WTC11 (cell line): ENCODE measurements around the gene MIB2. TPM values are rescaled to one million over a fixed set of nuclear protein-coding genes. Genes with fewer than 3 reads are reported as not detected.

Experiments used
- ATAC-seq: fragments of 200-7000 bp; cut with Tn5 transposase; 2 replicates; pipeline ENCODE4 v1.10.0; 2021; ENCODE audit warnings: mild to moderate bottlenecking, moderate library complexity
- CTCF ChIA-PET: fragments of 300-600 bp; sonication (Branson Sonifier 250); formaldehyde crosslinking; loops from one replicate; lab custom pipeline; 2021; ENCODE audit warnings: antibody characterized with exemption; lab: Charles Lee
- POLR2A ChIA-PET: fragments of 350-600 bp; sonication (Branson Sonifier 250); formaldehyde crosslinking; loops from one replicate; lab custom pipeline; 2021; ENCODE audit warnings: antibody characterized with exemption; lab: Charles Lee
- DNase-seq: peaks from one replicate; pipeline ENCODE4 v3.0.0; 2021; ENCODE audit warnings: low spot score
- H3K27ac Mint-ChIP-seq: 2 replicates; pipeline ENCODE4 v1.8.0; 2021; ENCODE audit warnings: mixed read lengths
- H3K27me3 Mint-ChIP-seq: 2 replicates; pipeline ENCODE4 v1.8.0; 2021; ENCODE audit warnings: low read depth, mild to moderate bottlenecking, moderate library complexity, mixed read lengths
- H3K36me3 Mint-ChIP-seq: 2 replicates; pipeline ENCODE4 v1.8.0; 2021; ENCODE audit warnings: mixed read lengths
- H3K4me1 Mint-ChIP-seq: 2 replicates; pipeline ENCODE4 v1.8.0; 2022; ENCODE audit warnings: mixed read lengths
- H3K4me3 Mint-ChIP-seq: 2 replicates; pipeline ENCODE4 v1.8.0; 2021; ENCODE audit warnings: mild to moderate bottlenecking, moderate library complexity, mixed read lengths
- H3K9me3 Mint-ChIP-seq: 2 replicates; pipeline ENCODE4 v1.8.0; 2021; ENCODE audit warnings: mixed read lengths
- CBFB ChIP-seq: sonication (generic); formaldehyde crosslinking; IDR thresholded peaks from 2 replicates; pipeline ENCODE4 v1.8.1; 2022; ENCODE audit warnings: mild to moderate bottlenecking, low read depth, missing genetic modification reagents
- FOXJ3 ChIP-seq: sonication (generic); formaldehyde crosslinking; IDR thresholded peaks from 2 replicates; pipeline ENCODE4 v1.9.0; 2021; ENCODE audit warnings: missing genetic modification reagents, mild to moderate bottlenecking, borderline replicate concordance
- GABPB1 ChIP-seq: sonication (generic); formaldehyde crosslinking; IDR thresholded peaks from 2 replicates; pipeline ENCODE4 v1.8.1; 2023; ENCODE audit warnings: mild to moderate bottlenecking, missing genetic modification reagents
- GTF2I ChIP-seq: fragments of 250-450 bp; sonication (Bioruptor Pico); conservative IDR thresholded peaks from 2 replicates; pipeline ENCODE4 v1.4.0; 2021; ENCODE audit warnings: mild to moderate bottlenecking
- HMGA2 ChIP-seq: fragments of 250-450 bp; sonication (Bioruptor Pico); IDR thresholded peaks from 2 replicates; pipeline ENCODE4 v1.4.0; 2021; ENCODE audit warnings: mild to moderate bottlenecking, moderate library complexity
- NR2C2 ChIP-seq: sonication (generic); formaldehyde crosslinking; IDR thresholded peaks from 2 replicates; pipeline ENCODE4 v1.8.0; 2022; ENCODE audit warnings: mild to moderate bottlenecking, missing genetic modification reagents
- SP1 ChIP-seq: sonication (generic); formaldehyde crosslinking; conservative IDR thresholded peaks from 2 replicates; pipeline ENCODE4 v1.8.1; 2022; ENCODE audit warnings: missing genetic modification reagents
- ZNF138 ChIP-seq: sonication (generic); formaldehyde crosslinking; conservative IDR thresholded peaks from 2 replicates; pipeline ENCODE4 v1.8.1; 2022; ENCODE audit warnings: mild to moderate bottlenecking, moderate library complexity, missing genetic modification reagents
- ZNF423 ChIP-seq: fragments of 250-450 bp; sonication (Bioruptor Pico); IDR thresholded peaks from 2 replicates; pipeline ENCODE4 v2.1.2; 2022; ENCODE audit warnings: mild to moderate bottlenecking, moderate library complexity
- total RNA-seq: library from RNA; stranded (reverse); gene quantifications from 3 replicates; pipeline ENCODE4 v1.2.3, GENCODE V29; 2021
- TF ChIP-seq, protein P1 (sequence below): sonication (generic); formaldehyde crosslinking; IDR thresholded peaks from 2 replicates; pipeline ENCODE4 v1.8.1; 2023; ENCODE audit warnings: mild to moderate bottlenecking, missing genetic modification reagents
- TF ChIP-seq, protein P2 (sequence below): sonication (generic); formaldehyde crosslinking; IDR thresholded peaks from 2 replicates; pipeline ENCODE4 v1.8.0; 2023; ENCODE audit warnings: missing genetic modification reagents
- TF ChIP-seq, protein P3 (sequence below): fragments of 250-450 bp; sonication (Bioruptor Pico); conservative IDR thresholded peaks from 2 replicates; pipeline ENCODE4 v1.9.0; 2021; ENCODE audit warnings: mild to moderate bottlenecking
- TF ChIP-seq, protein P4 (sequence below): fragments of 250-450 bp; sonication (Bioruptor Pico); IDR thresholded peaks from 2 replicates; pipeline ENCODE4 v2.1.2; 2022; ENCODE audit warnings: mild to moderate bottlenecking, moderate library complexity
- TF ChIP-seq, protein P5 (sequence below): sonication (generic); formaldehyde crosslinking; IDR thresholded peaks from 2 replicates; pipeline ENCODE4 v1.8.1; 2023; ENCODE audit warnings: mild to moderate bottlenecking, missing genetic modification reagents
- TF ChIP-seq, protein P6 (sequence below): sonication (generic); formaldehyde crosslinking; IDR thresholded peaks from 2 replicates; pipeline ENCODE4 v1.8.1; 2023; ENCODE audit warnings: mild to moderate bottlenecking, moderate library complexity, missing genetic modification reagents
- TF ChIP-seq, protein P7 (sequence below): sonication (generic); formaldehyde crosslinking; IDR thresholded peaks from 2 replicates; pipeline ENCODE4 v1.8.0; 2022; ENCODE audit warnings: missing genetic modification reagents
- TF ChIP-seq, protein P8 (sequence below): fragments of 250-450 bp; sonication (Bioruptor Pico); IDR thresholded peaks from 2 replicates; pipeline ENCODE4 v1.9.0; 2021; ENCODE audit warnings: moderate library complexity, mild to moderate bottlenecking, inconsistent platforms, borderline replicate concordance
- TF ChIP-seq, protein P9 (sequence below): sonication (generic); formaldehyde crosslinking; conservative IDR thresholded peaks from 2 replicates; pipeline ENCODE4 v1.8.1; 2022; ENCODE audit warnings: mild to moderate bottlenecking, missing genetic modification reagents

MIB2 gene
- total RNA-seq, 1 experiment from 2014 or later: 90.6 TPM

DNA sequence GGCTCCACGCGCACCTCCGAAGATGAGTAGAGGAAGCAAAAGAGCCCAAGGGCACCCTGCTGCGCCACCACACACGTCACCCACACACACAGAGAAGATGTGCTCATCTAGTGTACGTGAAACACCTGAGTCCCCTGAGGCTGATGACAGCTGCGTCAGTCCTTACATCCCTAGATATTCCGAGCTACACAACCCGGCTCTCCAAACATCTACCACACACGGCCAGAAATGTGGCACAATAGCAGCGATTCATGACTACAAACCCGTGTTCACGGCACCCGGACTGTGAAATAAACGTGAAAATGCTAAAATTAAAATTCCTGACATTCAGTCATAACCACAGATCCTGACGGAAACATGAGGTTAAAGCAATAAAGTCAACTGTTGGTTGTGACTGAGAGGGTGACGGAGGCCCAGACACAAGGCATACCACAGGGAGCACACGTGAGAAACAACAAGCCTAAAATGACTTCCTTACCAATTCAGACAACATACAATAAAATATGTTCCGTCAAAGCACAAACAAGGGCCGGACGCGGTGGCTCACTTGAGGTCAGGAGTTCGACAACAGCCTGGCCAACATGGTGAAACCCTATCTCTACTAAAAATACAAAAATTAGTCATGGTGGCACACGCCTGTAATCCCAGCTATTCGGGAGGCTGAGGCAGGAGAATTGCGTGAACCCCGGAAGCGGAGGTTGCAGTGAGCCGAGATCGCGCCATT is 48.0 kb upstream of the MIB2 start:
- ChIA-PET CTCF (interaction anchor here (0.7 kb wide), 1 partner anchor 13 kb away, joined by 4 read pairs; no protein-coding TSS in a partner anchor), POLR2A (no interaction called here)
- H3K36me3 Mint-ChIP-seq: peaks cover 33% of the 10 kb centered on the region
- H3K4me3 Mint-ChIP-seq: no peak overlapping the region
- TF ChIP-seq, protein P1, sequence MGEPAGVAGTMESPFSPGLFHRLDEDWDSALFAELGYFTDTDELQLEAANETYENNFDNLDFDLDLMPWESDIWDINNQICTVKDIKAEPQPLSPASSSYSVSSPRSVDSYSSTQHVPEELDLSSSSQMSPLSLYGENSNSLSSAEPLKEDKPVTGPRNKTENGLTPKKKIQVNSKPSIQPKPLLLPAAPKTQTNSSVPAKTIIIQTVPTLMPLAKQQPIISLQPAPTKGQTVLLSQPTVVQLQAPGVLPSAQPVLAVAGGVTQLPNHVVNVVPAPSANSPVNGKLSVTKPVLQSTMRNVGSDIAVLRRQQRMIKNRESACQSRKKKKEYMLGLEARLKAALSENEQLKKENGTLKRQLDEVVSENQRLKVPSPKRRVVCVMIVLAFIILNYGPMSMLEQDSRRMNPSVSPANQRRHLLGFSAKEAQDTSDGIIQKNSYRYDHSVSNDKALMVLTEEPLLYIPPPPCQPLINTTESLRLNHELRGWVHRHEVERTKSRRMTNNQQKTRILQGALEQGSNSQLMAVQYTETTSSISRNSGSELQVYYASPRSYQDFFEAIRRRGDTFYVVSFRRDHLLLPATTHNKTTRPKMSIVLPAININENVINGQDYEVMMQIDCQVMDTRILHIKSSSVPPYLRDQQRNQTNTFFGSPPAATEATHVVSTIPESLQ: no peak
- TF ChIP-seq, protein P2, sequence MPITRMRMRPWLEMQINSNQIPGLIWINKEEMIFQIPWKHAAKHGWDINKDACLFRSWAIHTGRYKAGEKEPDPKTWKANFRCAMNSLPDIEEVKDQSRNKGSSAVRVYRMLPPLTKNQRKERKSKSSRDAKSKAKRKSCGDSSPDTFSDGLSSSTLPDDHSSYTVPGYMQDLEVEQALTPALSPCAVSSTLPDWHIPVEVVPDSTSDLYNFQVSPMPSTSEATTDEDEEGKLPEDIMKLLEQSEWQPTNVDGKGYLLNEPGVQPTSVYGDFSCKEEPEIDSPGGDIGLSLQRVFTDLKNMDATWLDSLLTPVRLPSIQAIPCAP (CRISPR knock-in tag): no peak
- no peak for TF ChIP-seq HMGA2 (CRISPR knock-in tag)
- no peaks in the 10 kb centered on the region for H3K27me3 Mint-ChIP-seq
- peak overlapping the region; percentile 91 for H3K27ac Mint-ChIP-seq
- ATAC-seq: no peak
- no peaks in the 10 kb centered on the region for H3K4me1 Mint-ChIP-seq
- DNase-seq: no peak
- H3K9me3 Mint-ChIP-seq: no peaks in the 10 kb centered on the region

DNA sequence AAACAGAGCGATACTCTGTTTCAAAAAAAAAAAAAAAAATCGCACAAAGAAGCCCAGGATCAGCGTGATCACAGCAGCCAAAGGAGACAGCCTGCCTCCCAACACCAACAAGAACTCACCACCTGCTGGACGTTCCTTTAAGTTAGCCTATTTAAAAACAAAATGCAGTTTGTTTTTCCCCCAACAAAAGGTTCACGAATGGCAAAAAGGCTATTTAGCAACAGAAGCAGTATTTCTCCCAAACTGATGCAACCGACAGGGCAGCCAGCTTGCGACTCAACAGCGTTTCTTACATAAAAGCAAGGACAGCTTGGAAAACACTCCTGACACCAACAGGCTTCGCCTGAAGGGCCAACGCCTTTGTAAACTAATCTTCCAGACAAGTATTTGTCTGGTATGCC is 47.4 kb upstream of the MIB2 start:
- H3K4me3 Mint-ChIP-seq: no peak overlapping the region
- no peaks in the 10 kb centered on the region for H3K4me1 Mint-ChIP-seq
- H3K36me3 Mint-ChIP-seq: peaks cover 32% of the 10 kb centered on the region
- H3K27ac Mint-ChIP-seq: peak overlapping the region; percentile 91
- H3K9me3 Mint-ChIP-seq: no peaks in the 10 kb centered on the region
- ATAC-seq: no peak
- H3K27me3 Mint-ChIP-seq: no peaks in the 10 kb centered on the region
- ChIA-PET POLR2A (no interaction called here), CTCF (interaction anchor here (0.7 kb wide), 1 partner anchor 14 kb away, joined by 4 read pairs; no protein-coding TSS in a partner anchor)
- no peak for DNase-seq
- TF ChIP-seq FOXJ3 (CRISPR knock-in tag): no peak
- no peak for TF ChIP-seq GTF2I
- no peak for TF ChIP-seq ZNF138
- TF ChIP-seq NR2C2: no peak
- TF ChIP-seq, protein P3, sequence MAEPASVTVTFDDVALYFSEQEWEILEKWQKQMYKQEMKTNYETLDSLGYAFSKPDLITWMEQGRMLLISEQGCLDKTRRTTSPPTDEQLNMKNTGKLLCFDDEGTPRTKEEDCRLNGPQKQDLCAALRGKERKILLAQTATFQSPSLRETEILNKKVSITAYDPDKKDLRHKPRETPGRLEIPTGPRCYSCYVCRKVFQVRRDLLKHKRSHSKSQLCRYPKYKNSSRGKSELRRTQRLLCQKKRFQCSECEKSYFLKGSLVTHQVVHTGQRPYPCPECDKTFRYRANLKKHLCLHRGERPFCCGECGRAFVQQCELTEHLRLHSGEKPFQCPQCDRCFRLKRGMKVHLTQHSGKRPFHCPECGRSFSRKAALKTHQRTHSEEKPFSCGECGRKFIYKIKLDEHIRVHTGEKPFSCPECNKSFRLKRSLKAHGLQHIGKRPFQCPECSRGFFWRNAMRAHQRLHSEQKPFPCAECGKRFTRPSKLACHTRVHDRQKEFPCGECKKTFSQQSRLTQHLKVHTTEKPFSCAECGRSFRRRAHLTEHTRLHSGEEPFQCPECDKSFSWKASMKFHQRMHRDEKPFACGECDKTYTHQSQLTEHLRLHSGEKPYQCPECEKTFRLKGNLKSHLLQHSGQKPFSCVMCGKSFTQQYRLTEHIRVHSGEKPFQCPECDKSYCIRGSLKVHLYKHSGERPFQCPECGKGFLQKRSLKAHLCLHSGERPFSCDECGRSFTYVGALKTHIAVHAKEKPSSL (CRISPR knock-in tag): no peak
- TF ChIP-seq, protein P4, sequence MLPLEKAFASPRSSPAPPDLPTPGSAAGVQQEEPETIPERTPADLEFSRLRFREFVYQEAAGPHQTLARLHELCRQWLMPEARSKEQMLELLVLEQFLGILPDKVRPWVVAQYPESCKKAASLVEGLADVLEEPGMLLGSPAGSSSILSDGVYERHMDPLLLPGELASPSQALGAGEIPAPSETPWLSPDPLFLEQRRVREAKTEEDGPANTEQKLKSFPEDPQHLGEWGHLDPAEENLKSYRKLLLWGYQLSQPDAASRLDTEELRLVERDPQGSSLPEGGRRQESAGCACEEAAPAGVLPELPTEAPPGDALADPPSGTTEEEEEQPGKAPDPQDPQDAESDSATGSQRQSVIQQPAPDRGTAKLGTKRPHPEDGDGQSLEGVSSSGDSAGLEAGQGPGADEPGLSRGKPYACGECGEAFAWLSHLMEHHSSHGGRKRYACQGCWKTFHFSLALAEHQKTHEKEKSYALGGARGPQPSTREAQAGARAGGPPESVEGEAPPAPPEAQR (CRISPR knock-in tag): no peak
- no peak for TF ChIP-seq CBFB (CRISPR knock-in tag)
- TF ChIP-seq, protein P5, sequence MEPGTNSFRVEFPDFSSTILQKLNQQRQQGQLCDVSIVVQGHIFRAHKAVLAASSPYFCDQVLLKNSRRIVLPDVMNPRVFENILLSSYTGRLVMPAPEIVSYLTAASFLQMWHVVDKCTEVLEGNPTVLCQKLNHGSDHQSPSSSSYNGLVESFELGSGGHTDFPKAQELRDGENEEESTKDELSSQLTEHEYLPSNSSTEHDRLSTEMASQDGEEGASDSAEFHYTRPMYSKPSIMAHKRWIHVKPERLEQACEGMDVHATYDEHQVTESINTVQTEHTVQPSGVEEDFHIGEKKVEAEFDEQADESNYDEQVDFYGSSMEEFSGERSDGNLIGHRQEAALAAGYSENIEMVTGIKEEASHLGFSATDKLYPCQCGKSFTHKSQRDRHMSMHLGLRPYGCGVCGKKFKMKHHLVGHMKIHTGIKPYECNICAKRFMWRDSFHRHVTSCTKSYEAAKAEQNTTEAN (CRISPR knock-in tag): no peak
- TF ChIP-seq, protein P6, sequence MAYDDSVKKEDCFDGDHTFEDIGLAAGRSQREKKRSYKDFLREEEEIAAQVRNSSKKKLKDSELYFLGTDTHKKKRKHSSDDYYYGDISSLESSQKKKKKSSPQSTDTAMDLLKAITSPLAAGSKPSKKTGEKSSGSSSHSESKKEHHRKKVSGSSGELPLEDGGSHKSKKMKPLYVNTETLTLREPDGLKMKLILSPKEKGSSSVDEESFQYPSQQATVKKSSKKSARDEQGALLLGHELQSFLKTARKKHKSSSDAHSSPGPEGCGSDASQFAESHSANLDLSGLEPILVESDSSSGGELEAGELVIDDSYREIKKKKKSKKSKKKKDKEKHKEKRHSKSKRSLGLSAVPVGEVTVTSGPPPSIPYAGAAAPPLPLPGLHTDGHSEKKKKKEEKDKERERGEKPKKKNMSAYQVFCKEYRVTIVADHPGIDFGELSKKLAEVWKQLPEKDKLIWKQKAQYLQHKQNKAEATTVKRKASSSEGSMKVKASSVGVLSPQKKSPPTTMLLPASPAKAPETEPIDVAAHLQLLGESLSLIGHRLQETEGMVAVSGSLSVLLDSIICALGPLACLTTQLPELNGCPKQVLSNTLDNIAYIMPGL (CRISPR knock-in tag): no peak
- no peak for TF ChIP-seq SP1 (CRISPR knock-in tag)
- TF ChIP-seq, protein P2 (CRISPR knock-in tag): no peak
- TF ChIP-seq GABPB1: no peak
- TF ChIP-seq, protein P7, sequence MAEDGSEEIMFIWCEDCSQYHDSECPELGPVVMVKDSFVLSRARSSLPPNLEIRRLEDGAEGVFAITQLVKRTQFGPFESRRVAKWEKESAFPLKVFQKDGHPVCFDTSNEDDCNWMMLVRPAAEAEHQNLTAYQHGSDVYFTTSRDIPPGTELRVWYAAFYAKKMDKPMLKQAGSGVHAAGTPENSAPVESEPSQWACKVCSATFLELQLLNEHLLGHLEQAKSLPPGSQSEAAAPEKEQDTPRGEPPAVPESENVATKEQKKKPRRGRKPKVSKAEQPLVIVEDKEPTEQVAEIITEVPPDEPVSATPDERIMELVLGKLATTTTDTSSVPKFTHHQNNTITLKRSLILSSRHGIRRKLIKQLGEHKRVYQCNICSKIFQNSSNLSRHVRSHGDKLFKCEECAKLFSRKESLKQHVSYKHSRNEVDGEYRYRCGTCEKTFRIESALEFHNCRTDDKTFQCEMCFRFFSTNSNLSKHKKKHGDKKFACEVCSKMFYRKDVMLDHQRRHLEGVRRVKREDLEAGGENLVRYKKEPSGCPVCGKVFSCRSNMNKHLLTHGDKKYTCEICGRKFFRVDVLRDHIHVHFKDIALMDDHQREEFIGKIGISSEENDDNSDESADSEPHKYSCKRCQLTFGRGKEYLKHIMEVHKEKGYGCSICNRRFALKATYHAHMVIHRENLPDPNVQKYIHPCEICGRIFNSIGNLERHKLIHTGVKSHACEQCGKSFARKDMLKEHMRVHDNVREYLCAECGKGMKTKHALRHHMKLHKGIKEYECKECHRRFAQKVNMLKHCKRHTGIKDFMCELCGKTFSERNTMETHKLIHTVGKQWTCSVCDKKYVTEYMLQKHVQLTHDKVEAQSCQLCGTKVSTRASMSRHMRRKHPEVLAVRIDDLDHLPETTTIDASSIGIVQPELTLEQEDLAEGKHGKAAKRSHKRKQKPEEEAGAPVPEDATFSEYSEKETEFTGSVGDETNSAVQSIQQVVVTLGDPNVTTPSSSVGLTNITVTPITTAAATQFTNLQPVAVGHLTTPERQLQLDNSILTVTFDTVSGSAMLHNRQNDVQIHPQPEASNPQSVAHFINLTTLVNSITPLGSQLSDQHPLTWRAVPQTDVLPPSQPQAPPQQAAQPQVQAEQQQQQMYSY (CRISPR knock-in tag): no peak
- TF ChIP-seq, protein P8, sequence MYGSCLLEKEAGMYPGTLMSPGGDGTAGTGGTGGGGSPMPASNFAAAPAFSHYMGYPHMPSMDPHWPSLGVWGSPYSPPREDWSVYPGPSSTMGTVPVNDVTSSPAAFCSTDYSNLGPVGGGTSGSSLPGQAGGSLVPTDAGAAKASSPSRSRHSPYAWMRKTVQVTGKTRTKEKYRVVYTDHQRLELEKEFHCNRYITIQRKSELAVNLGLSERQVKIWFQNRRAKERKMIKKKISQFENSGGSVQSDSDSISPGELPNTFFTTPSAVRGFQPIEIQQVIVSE (CRISPR knock-in tag): no peak
- no peak for TF ChIP-seq ZNF423 (CRISPR knock-in tag)
- TF ChIP-seq, protein P9, sequence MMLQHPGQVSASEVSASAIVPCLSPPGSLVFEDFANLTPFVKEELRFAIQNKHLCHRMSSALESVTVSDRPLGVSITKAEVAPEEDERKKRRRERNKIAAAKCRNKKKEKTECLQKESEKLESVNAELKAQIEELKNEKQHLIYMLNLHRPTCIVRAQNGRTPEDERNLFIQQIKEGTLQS (CRISPR knock-in tag): no peak
